GM18526 (cell line): ENCODE measurements around the gene ZSCAN22.
A peak's percentile ranks its signal among the peaks of the same experiment; 100 is the strongest.

Source experiments
- POLR2A ChIP-seq: IDR thresholded peaks from 3 replicates; pipeline ENCODE4 v1.6.1; 2011; ENCODE audit not compliant: insufficient read length; ENCODE audit errors: extremely low read depth

Gene ZSCAN22

GRCh38 chr19:58326914-58327726 lies at the start of gene ZSCAN22:
TSS of gene ZSCAN22 (plus strand) at chr19:58326994. CDS start at chr19:58334803, 7,809 bp downstream.
- no peak for TF ChIP-seq POLR2A

GRCh38 chr19:58277197-58277596 lies 49.6 kb upstream of the ZSCAN22 start:
- TF ChIP-seq POLR2A = no peak

- no peak for TF ChIP-seq POLR2A
These were observed 48.9 kb upstream of the ZSCAN22 start for GRCh38 chr19:58277748-58278540.

GRCh38 chr19:58278541-58279041 lies 48.2 kb upstream of the ZSCAN22 start, which contains the start of gene ZNF8:
TSS of gene ZNF8 (plus strand) at chr19:58278955. CDS start at chr19:58279082, 127 bp downstream.
- peak; percentile 74 for TF ChIP-seq POLR2A

GRCh38 chr19:58279042-58279924 lies 47.5 kb upstream of the ZSCAN22 start:
- TF ChIP-seq POLR2A = no peak

GRCh38 chr19:58279925-58280316 lies 46.9 kb upstream of the ZSCAN22 start:
- no peak for TF ChIP-seq POLR2A

- TF ChIP-seq POLR2A = no peak
These were observed 42.6 kb upstream of the ZSCAN22 start for GRCh38 chr19:58284199-58284598.

- no peak for TF ChIP-seq POLR2A
These were observed 34.9 kb upstream of the ZSCAN22 start for GRCh38 chr19:58291943-58292342.

- no peak for TF ChIP-seq POLR2A
These were observed 31.9 kb upstream of the ZSCAN22 start for GRCh38 chr19:58294743-58295374.

- TF ChIP-seq POLR2A = no peak
These were observed 30.7 kb upstream of the ZSCAN22 start for GRCh38 chr19:58296104-58296503.

- TF ChIP-seq POLR2A = no peak
These were observed 26.2 kb upstream of the ZSCAN22 start for GRCh38 chr19:58300620-58301019.

GRCh38 chr19:58304255-58304654 lies 22.5 kb upstream of the ZSCAN22 start:
- TF ChIP-seq POLR2A = no peak

GRCh38 chr19:58304748-58305064 lies 22.1 kb upstream of the ZSCAN22 start:
- TF ChIP-seq POLR2A = no peak

GRCh38 chr19:58305065-58305931 lies 21.5 kb upstream of the ZSCAN22 start, which contains the start of gene ERVK3-1:
TSS of gene ERVK3-1 (plus strand) at chr19:58305377. CDS start at chr19:58312169, 6,792 bp downstream.
- TF ChIP-seq POLR2A = peak; percentile 97

- no peak for TF ChIP-seq POLR2A
These were observed 20.9 kb upstream of the ZSCAN22 start for GRCh38 chr19:58305932-58306323.
